ENCODE measurements around the gene DNAH17. TPM values are rescaled to one million over a fixed set of nuclear protein-coding genes. Genes with fewer than 3 reads are reported as not detected.

Gene DNAH17
- total RNA-seq, 1 experiment from 2014 or later = 0.76 TPM

DNA sequence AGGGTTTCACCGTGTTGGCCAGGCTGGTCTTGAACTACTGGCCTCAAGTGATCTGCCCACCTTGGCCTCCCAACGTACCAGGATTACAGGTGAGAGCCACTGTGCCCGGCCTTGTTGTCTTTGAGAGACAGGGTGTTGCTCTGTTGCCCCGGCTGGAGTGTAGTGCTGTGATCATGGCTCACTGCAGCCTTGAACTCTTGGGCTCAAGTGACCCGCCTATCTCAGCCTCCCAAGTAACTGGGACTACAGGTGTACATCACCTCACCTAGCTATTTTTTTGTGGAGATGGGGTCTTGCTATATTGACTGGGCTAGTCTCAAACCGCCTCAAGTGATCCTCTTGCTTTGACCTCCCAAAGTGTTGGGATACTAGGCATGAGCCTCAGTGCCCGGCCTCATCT, 130.4 kb downstream of the DNAH17 start:
- no peak overlapping the region for H2AFZ ChIP-seq
- no peaks in the 10 kb centered on the region for H3K9me2 ChIP-seq (ENCODE audit: insufficient read depth)
- H3K4me1 ChIP-seq (replicated peaks; ENCODE audit: insufficient read depth) = no peaks in the 10 kb centered on the region
- POLR2A ChIA-PET (ENCODE audit: unreplicated experiment) = no interaction called here
- no peaks in the 10 kb centered on the region for H3K36me3 ChIP-seq (ENCODE audit: low read depth)
- BruUV-seq (replicated peaks) = no TSS peak
- no peak overlapping the region for H3K4me2 ChIP-seq
- CTCF ChIA-PET = interaction anchor here (0.6 kb wide), 4 partner anchors 24 to 402 kb away, joined by 3 to 12 read pairs (median 6); no protein-coding TSS in a partner anchor
- DNase-seq = no peak
- H3K27ac ChIP-seq = no peak overlapping the region
- no peaks in the 10 kb centered on the region for H3K9me3 ChIP-seq (ENCODE audit: insufficient read depth, low read depth)
- H3K4me3 ChIP-seq = no peak overlapping the region
- TF ChIP-seq CTCF (conservative IDR thresholded peaks at IDR 0.05) = no peak
- TF ChIP-seq EZH2 (IDR thresholded peaks at IDR 0.05; ENCODE audit: low read depth) = no peak
- no peaks in the 10 kb centered on the region for H3F3A ChIP-seq (ENCODE audit: insufficient read depth, low read depth)
- no peaks in the 10 kb centered on the region for H3K79me2 ChIP-seq (ENCODE audit: low read depth)
- H4K20me1 ChIP-seq (ENCODE audit: insufficient read depth) = no peaks in the 10 kb centered on the region
- intact Hi-C loops (cut with micrococcal nuclease; ENCODE audit: unreplicated experiment) = no loop called here
- H3K27me3 ChIP-seq (ENCODE audit: insufficient read depth, low read depth) = no peaks in the 10 kb centered on the region

DNA sequence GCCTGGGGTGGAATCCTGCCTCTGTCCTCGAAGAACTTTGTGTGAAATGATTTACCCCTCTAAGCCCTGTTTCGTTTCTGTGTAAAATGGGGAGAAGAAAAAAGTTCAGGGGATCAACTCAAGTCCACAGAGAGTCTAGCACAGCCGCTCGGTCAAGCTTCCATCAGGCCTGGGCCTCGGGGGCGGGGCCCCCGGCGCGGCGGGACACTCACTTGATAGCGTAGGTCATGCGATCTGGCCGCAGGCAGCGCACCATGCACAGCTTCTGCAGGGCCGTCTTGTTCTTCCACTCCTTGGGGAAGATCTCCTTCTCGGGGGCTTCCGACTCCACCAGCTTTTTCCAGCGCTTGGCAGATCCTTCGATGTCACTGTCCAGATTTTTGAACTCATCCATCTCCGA, 132.8 kb downstream of the DNAH17 start:
- no peak overlapping the region for H2AFZ ChIP-seq
- no peaks in the 10 kb centered on the region for H3K36me3 ChIP-seq (ENCODE audit: low read depth)
- no peak for DNase-seq
- BruUV-seq (replicated peaks) = no TSS peak
- H3K4me1 ChIP-seq (replicated peaks; ENCODE audit: insufficient read depth) = no peaks in the 10 kb centered on the region
- intact Hi-C loops (cut with micrococcal nuclease; ENCODE audit: unreplicated experiment) = loop anchor here (2.0 kb wide), 1 partner anchor 264 kb away; no protein-coding TSS in a partner anchor
- TF ChIP-seq EZH2 (IDR thresholded peaks at IDR 0.05; ENCODE audit: low read depth) (no peak), CTCF (conservative IDR thresholded peaks at IDR 0.05) (no peak)
- H3K4me2 ChIP-seq = no peak overlapping the region
- no peaks in the 10 kb centered on the region for H3K27me3 ChIP-seq (ENCODE audit: insufficient read depth, low read depth)
- no peaks in the 10 kb centered on the region for H3K79me2 ChIP-seq (ENCODE audit: low read depth)
- H4K20me1 ChIP-seq (ENCODE audit: insufficient read depth) = no peaks in the 10 kb centered on the region
- H3F3A ChIP-seq (ENCODE audit: insufficient read depth, low read depth) = no peaks in the 10 kb centered on the region
- no peaks in the 10 kb centered on the region for H3K9me3 ChIP-seq (ENCODE audit: insufficient read depth, low read depth)
- H3K4me3 ChIP-seq = no peak overlapping the region
- ChIA-PET POLR2A (ENCODE audit: unreplicated experiment) (no interaction called here), CTCF (no interaction called here)
- no peak overlapping the region for H3K27ac ChIP-seq
- no peaks in the 10 kb centered on the region for H3K9me2 ChIP-seq (ENCODE audit: insufficient read depth)

- Histone ChIP-seq H3K4me1 (replicated peaks; ENCODE audit: insufficient read depth) (no peaks in the 10 kb centered on the region), H3K27ac (no peak overlapping the region), H3K27me3 (ENCODE audit: insufficient read depth, low read depth) (no peaks in the 10 kb centered on the region), H3K4me3 (no peak overlapping the region), H3K9me3 (ENCODE audit: insufficient read depth, low read depth) (no peaks in the 10 kb centered on the region), H3K4me2 (no peak overlapping the region), H3K9me2 (ENCODE audit: insufficient read depth) (no peaks in the 10 kb centered on the region), H4K20me1 (ENCODE audit: insufficient read depth) (no peaks in the 10 kb centered on the region), H3F3A (ENCODE audit: insufficient read depth, low read depth) (no peaks in the 10 kb centered on the region), H3K79me2 (ENCODE audit: low read depth) (no peaks in the 10 kb centered on the region), H2AFZ (no peak overlapping the region), H3K36me3 (ENCODE audit: low read depth) (no peaks in the 10 kb centered on the region)
- TF ChIP-seq CTCF (conservative IDR thresholded peaks at IDR 0.05) (no peak), EZH2 (IDR thresholded peaks at IDR 0.05; ENCODE audit: low read depth) (no peak)
- ChIA-PET POLR2A (ENCODE audit: unreplicated experiment) (no interaction called here), CTCF (no interaction called here)
- BruUV-seq (replicated peaks) = no TSS peak
- DNase-seq = no peak
- intact Hi-C loops (cut with micrococcal nuclease; ENCODE audit: unreplicated experiment) = no loop called here
Observed at GRCh38 chr17:78442648-78443218, 134.5 kb downstream of the DNAH17 start.
